Right renal cortex interstitium (tissue), 3 donors: ENCODE data around the gene CLSTN2. TPM values are rescaled to one million over a fixed set of nuclear protein-coding genes. Genes with fewer than 3 reads are reported as not detected.

Source experiments
- DNase-seq, 3 donors: peaks; one replicate each; pipeline ENCODE4 v3.0.0-alpha.2; 2013; ENCODE audit warnings: low read depth in 3 of 3, low spot score in 2 of 3
- polyA plus RNA-seq, 3 donors: library from polyadenylated mRNA; unstranded; fragments of 120-200 nt; gene quantifications; one replicate each; pipeline ENCODE4 v1.2.1, GENCODE V29; 2013; ENCODE audit not compliant: insufficient read length in 3 of 3

CLSTN2 gene
- polyA plus RNA-seq, 3 donors = 1.5 to 1.9 (median 1.5) TPM

DNA sequence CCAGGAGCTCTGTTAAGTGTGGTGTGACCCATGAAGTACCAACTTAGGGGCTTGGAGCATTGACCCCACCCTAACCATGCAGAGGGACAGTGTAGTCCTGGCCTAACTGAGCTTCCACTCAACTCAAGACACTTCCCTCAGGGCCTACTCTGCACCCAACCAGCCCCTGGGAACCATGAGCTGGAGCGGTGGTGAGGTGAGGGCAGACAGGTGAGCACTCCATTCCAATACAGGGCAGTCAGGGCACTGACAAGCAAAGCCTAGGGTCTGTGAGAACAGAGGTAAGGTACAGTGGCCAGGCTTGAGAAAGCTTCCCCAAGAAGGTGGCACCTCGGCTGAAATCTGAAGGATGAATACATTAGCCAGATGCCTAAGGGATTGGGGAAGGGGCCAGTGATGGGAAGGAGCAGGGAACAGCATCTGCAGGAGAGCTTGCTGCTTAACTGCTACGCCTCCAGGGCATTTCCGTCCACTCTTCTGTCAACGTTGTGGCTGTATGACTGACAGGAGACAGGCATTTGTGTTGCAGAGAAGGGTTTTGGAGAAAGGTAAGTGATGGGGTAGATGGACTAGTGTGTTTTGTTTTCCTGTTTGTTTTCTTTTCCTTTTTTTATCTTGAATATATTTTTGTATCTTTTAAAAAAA, 499.4 kb downstream of the CLSTN2 start:
- no peak for DNase-seq

GRCh38 chr3:140436421-140436820, 501.4 kb downstream of the CLSTN2 start:
- no peak for DNase-seq

GRCh38 chr3:140438736-140439470, 503.9 kb downstream of the CLSTN2 start:
- DNase-seq = no peak

- no peak for DNase-seq
Observed at GRCh38 chr3:140439527-140439926, 504.5 kb downstream of the CLSTN2 start.

DNA sequence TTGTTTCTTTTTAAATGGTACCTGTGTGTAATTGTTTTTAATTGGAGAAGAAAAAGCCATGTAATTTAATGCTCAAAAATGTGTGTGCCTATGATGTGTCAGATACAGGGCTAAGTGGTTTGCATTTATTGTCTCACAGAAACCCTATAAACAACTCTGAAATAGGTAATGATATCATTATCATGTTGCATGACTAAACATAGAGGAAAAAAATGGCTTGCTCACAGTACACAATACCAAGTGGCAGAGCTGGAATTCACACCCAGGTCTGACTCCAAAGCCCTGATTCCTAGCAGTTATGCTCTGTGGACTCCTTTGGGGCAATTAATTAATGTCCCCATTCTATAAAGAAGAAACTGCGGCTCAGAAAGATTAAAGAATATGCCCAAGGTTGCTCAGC, 505.5 kb downstream of the CLSTN2 start:
- DNase-seq = no peak

DNA sequence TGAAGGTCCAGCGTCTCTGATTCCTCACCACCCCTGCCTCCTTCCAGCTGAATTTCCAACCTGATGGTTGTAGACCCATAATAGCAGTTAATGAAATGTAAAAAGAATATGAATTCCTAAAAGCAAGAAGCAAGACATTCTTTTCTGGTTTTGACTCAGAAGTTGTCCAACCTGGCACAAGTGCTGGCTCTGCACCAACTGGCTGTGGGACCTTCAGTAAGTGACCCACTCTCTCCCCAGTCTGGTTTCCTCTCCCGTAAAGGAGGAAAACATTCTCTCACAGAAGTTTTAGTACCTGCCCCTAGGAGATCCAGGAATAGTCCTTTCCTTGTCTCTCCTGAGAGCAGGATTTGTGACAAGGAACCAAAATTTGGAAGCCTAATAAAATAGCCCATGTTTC, 506.0 kb downstream of the CLSTN2 start:
- no peak for DNase-seq

DNA sequence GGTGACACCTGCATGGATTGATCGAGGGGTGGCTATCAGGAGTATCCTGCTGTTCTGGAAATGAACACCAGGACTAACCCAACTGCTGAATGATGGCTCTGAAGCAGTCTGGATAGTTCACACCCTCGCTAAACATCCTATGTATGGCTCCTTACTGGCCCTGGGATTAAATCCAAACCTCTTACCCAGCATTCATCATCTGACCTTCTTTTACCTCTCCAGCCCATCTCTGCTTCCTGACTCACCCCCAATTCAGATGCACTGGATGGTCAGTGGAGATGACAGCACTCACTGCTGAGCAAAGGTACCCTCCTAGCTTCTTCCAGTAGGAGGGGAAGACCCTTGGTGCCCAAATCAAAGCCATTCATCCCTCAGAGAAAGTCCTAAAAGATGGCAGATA, 507.6 kb downstream of the CLSTN2 start:
- DNase-seq = no peak

- no peak for DNase-seq
Observed at GRCh38 chr3:140443073-140443472, 508.1 kb downstream of the CLSTN2 start.

- no peak for DNase-seq
Observed at GRCh38 chr3:140443806-140444205, 508.8 kb downstream of the CLSTN2 start.

DNA sequence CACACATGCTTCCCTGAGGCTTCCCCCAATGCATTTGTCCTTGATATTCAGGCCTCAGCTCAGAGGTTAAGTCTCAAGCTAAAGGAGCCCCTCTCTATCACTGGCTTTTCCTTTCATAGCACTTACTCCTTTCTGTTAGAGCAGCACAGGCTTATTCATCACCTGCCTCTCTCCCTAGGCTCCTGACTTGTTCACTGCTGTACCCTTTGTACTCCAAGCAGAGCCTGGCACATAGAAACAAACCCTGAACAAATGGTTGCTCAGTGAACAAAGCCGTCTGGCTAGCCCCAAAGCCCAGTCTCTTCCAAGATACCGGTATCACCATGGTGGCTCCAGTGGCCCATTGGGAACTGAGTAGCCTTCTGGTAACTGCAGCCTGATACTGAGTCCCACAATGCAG, 511.7 kb downstream of the CLSTN2 start:
- DNase-seq = no peak

DNA sequence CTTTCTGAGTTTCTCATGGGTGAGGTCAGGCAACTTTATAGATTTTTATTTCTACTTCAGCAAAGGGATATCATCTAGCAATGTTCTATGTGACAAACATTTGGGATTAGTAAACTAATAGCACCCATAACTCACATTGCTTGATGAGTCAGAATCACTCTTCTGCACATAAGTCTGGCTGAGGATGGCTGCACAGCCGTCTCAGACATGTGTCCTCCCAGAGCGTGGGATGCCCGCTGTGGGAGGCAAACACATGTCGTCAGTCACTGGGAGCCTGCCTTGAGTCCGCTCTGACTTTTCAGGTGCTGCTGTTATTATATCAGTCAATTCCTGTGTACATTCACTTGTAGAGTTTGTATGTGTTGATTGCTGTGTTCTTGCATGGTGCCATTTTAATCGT, 512.2 kb downstream of the CLSTN2 start:
- peak in 1 of 3 donors; percentile 15 for DNase-seq

- no peak for DNase-seq
Observed at GRCh38 chr3:140448001-140448400, 513.0 kb downstream of the CLSTN2 start.

DNA sequence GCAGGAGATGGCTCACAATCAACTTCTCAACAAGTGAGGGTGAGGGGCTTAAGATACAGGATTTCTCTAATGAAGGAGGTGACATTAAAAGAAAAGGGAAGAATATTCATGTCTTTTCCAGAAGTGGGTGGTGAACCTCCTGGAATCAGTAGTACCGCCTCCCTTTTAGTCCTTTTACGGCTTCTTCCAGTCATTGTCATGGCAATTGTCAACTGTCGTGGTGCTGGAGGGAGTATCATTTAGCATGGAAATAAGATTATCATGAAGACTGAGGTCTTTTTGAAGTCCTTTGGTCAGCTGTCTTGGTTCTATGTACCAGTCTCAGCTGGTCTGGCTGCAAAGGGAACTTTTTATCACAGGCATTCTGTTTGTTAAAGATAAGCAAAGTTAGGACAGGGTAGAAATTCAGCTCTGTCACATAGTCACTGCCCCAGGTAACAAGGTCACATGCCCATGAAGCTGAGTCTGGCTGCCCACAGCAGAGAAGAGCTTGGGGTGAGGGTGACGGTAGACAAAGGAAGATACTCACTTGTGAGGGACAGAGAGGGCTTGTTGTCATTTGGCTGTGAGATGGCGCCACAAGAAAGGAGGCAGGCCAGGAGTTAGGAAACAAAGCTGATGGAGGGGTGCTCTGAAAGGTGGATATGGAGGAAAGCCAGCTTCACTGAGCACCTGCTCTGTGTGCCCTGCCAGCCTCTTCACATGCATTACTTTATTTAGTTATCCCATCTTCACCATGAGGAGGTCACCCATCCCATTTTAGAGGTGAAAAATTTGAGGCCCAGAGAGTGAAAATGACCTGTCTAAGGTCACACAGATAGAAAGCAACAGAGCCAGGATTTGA, 514.6 kb downstream of the CLSTN2 start:
- DNase-seq = no peak

GRCh38 chr3:140453750-140454149, 518.8 kb downstream of the CLSTN2 start:
- no peak for DNase-seq

- DNase-seq = no peak
Observed at GRCh38 chr3:140455521-140456214, 520.7 kb downstream of the CLSTN2 start.

GRCh38 chr3:140456974-140457373, 522.0 kb downstream of the CLSTN2 start:
- DNase-seq = no peak

DNA sequence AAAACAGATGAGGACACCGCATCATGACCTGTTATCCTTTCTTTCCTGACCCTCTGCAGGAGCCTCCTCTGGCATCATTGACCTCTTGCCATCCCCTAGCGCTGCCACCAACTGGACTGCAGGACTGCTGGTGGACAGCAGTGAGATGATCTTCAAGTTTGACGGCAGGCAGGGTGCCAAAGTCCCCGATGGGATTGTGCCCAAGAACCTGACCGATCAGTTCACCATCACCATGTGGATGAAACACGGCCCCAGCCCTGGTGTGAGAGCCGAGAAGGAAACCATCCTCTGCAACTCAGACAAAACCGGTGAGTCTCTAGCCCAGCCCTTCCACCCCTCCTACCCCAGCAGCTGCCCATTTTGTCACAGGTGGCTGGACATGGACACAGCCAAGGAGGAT, 524.5 kb downstream of the CLSTN2 start:
- DNase-seq = no peak

- DNase-seq = no peak
Observed at GRCh38 chr3:140461250-140461649, 526.3 kb downstream of the CLSTN2 start.

DNA sequence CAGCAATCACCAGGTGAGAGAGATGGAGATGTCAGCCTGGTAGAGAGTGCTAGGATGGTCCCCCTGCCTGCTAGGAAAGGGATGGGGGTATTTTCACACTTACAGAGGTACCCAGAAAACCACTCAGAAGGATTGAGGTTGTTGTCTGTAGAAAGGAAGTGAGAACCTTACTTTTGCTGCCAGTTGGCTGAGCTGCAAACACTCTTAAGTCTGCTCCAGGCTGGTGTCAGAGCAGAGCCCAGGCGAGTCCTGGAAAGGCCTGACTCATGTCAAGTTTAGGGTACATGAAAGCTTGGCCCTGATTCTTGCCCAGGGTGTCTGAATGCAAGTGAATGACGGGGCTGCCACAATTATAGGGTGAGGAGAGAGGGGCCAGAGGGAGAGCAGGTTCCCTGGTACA, 528.4 kb downstream of the CLSTN2 start:
- DNase-seq = no peak

DNA sequence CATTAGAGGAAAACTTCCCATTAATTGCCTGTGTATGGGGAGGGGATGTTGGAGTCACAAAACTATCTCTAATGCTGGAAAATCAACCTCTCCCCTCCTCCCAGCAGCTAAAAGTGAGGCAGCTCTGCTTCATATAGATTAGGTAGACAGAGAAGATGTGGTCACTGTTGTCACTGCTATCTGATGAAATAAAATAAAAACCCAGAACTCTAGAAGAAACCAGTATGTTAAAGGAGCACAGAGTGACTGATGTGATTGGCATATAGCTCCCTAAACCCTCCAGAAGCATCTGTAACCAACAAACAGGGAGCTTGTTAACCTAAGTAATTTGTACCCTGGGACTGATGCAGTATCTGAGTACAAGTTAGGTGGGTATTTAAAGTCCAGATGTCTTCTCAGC, 531.0 kb downstream of the CLSTN2 start:
- DNase-seq = no peak

DNA sequence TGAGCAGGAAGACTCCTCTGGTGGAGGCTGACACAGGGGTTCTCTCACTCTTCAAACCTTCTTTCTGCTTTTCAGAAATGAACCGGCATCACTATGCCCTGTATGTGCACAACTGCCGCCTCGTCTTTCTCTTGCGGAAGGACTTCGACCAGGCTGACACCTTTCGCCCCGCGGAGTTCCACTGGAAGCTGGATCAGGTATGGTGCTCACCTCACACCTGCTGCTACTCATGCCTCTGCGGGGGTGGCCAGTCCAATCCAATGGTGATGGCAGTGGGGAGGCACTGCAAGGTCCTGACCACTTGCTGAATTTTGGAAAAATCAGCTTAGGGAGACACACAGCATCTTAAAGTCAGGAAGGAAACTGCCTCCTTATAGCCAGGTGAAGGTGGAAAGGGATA, 531.5 kb downstream of the CLSTN2 start:
- no peak for DNase-seq
